Sigmoid colon (tissue), 4 donors: Measurements from ENCODE around the gene HMSD.

Source experiments
- CTCF ChIP-seq, 4 experiments: fragments of 450-650 bp in 3 of 4; fragments of 200-600 bp in 1 of 4; IDR thresholded peaks; one replicate each; pipeline ENCODE4 v1.5.1; 2016 to 2019; ENCODE audit warnings: antibody characterized with exemption in 4 of 4, mild to moderate bottlenecking in 3 of 4, moderate library complexity in 2 of 4
- EP300 ChIP-seq, 4 donors: sonication (generic); formaldehyde crosslinking; IDR thresholded peaks; one replicate each; pipeline ENCODE4 v1.6.1; 2017; ENCODE audit warnings: antibody characterized with exemption in 4 of 4
- POLR2AphosphoS5 ChIP-seq, 4 donors: sonication (generic); formaldehyde crosslinking; IDR thresholded peaks; one replicate each; pipeline ENCODE4 v1.6.1; 2017; ENCODE audit warnings: antibody characterized with exemption in 4 of 4

- no peak for TF ChIP-seq POLR2AphosphoS5 (IDR thresholded peaks at IDR 0.05)
- no peak for TF ChIP-seq EP300 (IDR thresholded peaks at IDR 0.05)
- no peak for TF ChIP-seq CTCF (IDR thresholded peaks at IDR 0.05)
Measured at GRCh38 chr18:63964908-63965307, 15.8 kb downstream of the HMSD start.
